HG03575 (cell line): ENCODE measurements around the gene ARHGEF35.
"Not testable (repeated sequence)": the region's sequence is repeated elsewhere in the genome, so short reads cannot be mapped to it uniquely, and the experiment has no call there.

Experiments
- ATAC-seq: cut with Tn5 transposase; IDR thresholded peaks from one replicate; pipeline ENCODE4 v1.9.1; 2021; ENCODE audit not compliant: unreplicated experiment, insufficient number of reproducible peaks, low FRiP score; ENCODE audit errors: extremely low read depth

The ARHGEF35 gene

GRCh38 chr7:144187848-144188247 lies 7.8 kb downstream of the ARHGEF35 start:
- ATAC-seq, result not testable (repeated sequence)

GRCh38 chr7:144183166-144183565 lies 12.5 kb downstream of the ARHGEF35 start, which contains the start of gene CTAGE4:
CTAGE4 (plus strand) TSS chr7:144183466; CDS start chr7:144183504, 38 bp downstream.
- not testable (repeated sequence) for ATAC-seq

GRCh38 chr7:144179165-144179479 lies 16.5 kb downstream of the ARHGEF35 start:
- ATAC-seq, result not testable (repeated sequence)

DNA sequence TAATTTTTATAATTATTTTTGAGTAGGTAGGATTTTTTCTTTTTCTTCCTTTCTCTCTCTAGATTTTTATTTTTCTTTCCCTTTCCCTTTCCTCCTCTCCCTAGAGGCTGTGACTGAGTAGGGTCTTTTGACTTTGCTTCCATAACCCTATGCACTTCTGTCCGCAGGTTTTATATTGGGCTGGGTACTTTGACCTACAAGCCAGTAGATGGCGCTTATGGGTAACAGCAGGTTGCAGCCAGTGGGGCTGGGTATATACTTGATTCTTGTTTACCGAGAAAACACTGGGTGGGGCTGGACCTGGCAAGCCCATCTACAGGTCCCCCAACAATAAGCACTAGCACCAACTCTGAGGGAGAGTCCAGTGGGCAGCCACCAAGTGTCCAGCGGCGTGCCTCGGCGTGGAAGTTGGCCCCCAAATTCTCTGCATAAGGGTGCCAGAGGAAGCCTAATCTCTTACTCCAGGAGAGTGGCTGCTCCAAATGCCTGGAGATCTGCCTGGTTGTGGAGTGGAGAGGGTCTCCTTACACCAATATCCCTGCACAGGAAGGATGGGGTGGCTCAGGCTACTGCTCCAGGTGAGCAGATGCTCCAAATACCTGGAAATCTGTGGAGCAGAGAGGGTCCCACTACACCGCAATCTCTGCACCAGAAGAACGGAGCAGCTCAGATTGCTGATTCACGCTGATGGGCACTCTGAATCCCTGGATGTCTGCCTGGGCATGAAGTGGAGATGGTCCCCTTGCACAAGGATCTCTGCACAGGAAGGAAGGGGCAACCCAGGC lies 17.1 kb downstream of the ARHGEF35 start:
- ATAC-seq, result not testable (repeated sequence)

DNA sequence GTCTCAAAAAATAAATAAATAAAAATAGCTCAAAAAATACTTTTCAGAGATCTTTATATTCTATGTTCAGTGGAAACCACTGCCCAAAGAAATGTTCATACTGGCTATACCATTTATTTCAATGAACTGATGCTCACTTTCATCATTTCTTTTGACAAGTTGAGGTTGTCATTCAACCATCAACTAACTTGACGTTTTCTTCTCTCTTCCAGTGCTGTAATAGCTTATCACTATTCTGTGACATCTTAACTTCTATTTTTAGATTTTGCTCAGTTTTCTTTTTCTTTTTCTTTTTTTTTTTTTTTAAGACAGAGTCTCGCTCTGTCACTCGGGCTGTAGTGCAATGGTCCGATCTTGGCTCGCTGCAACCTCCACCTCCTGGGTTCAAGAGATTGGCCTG lies 21.0 kb downstream of the ARHGEF35 start:
- ATAC-seq, result no peak

DNA sequence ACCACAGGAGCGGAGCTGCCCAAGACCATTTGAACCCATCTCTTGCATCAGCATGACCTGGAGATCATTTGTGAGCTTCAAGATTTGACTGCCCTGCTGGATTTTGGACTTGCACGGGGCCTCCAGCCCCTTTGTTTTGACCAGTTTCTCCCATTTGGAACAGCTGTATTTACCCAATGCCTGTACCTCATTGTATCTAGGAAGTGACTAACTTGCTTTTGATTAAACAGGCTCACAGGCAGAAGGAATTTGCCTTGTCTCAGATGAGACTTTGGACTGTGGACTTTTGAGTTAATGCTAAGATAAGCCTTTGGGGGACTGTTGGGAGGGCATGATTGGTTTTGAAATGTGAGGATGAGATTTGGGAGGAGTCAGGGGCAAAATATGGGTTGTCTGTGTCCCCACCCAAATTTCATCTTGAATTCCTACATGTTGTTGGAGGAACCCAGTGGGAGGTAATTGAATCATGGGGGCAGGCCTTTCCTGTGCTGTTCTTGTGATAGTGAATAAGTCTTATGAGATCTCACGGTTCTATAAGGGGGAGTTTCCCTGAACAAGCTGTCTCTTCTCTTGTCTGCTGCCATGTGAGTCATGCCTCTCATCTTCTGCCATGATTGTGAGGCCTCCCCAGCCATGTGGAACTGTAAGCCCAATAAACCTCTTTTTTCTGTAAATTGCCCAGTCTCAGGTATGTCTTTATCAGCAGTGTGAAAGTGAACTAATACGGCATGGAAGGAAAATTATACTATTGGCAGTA lies 23.9 kb downstream of the ARHGEF35 start:
- not testable (repeated sequence) for ATAC-seq

GRCh38 chr7:144164784-144165183 lies 30.8 kb downstream of the ARHGEF35 start:
- no peak for ATAC-seq

GRCh38 chr7:144158861-144159260 lies 36.8 kb downstream of the ARHGEF35 start:
- no peak for ATAC-seq

GRCh38 chr7:144148224-144148827 lies 47.3 kb downstream of the ARHGEF35 start:
- no peak for ATAC-seq

- ATAC-seq, result no peak
These were observed 51.2 kb downstream of the ARHGEF35 start for GRCh38 chr7:144144426-144144825.

DNA sequence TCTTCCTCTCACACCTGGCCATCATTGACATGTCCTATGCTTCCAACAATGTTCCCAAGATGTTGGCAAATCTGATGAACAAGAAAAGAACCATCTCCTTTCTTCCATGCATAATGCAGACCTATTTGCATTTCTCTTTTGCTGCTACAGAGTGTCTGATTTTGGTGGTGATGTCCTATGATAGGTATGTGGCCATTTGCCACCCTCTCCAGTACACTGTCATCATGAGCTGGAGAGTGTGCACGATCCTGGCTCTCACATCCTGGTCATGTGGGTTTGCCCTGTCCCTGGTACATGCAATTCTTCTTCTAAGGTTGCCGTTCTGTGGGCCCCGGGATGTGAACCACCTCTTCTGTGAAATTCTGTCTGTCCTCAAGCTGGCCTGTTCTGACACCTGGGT lies 53.4 kb downstream of the ARHGEF35 start:
- no peak for ATAC-seq

DNA sequence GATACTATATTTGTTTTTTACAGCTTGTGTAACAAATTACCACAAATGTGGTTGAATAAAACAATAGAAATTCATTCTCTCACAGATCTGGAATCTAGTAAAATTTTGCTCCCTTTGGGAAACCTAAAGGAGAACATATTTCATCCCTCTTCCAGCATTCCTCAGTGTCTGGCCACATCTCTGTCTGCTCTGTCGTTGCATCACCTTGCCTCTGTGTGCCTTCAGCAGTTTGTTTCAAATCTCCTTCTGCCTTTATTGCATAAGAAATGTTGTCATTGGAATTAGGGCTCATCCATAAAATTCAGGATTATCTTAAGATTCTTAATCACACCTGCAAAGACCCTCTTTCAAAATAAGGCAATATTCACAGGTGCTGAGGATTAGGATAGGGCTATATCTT lies 58.1 kb downstream of the ARHGEF35 start:
- ATAC-seq, result no peak
